Panc1 (cell line): ENCODE data around the gene HPN.

Experiments used
- CTCF ChIP-seq: fragments of 450-650 bp; IDR thresholded peaks from 2 replicates; pipeline ENCODE4 v1.5.1; 2017; ENCODE audit warnings: mild to moderate bottlenecking
- POLR2AphosphoS5 ChIP-seq: IDR thresholded peaks from 2 replicates; pipeline ENCODE4 v1.6.1; 2012; ENCODE audit warnings: mild to moderate bottlenecking, low read depth, low read length, moderate library complexity
- TCF7L2 ChIP-seq: IDR thresholded peaks from 2 replicates; pipeline ENCODE4 v1.6.1; 2011; ENCODE audit warnings: mild to moderate bottlenecking, low read depth, low read length, inconsistent platforms
- TF ChIP-seq, protein P1 (sequence below), 2 experiments: IDR thresholded peaks; 2 replicates each; pipeline ENCODE4 v1.6.1; 2011 to 2012; ENCODE audit warnings: low read depth in 2 of 2, control low read depth in 1 of 2, low read length in 1 of 2, mild to moderate bottlenecking in 1 of 2, moderate library complexity in 1 of 2; ENCODE audit not compliant: insufficient read depth in 1 of 2

GRCh38 chr19:35042954-35043604 is 1.6 kb downstream of the HPN start:
- TF ChIP-seq CTCF (no peak), TCF7L2 (no peak), POLR2AphosphoS5 (no peak)
- TF ChIP-seq, protein P1, sequence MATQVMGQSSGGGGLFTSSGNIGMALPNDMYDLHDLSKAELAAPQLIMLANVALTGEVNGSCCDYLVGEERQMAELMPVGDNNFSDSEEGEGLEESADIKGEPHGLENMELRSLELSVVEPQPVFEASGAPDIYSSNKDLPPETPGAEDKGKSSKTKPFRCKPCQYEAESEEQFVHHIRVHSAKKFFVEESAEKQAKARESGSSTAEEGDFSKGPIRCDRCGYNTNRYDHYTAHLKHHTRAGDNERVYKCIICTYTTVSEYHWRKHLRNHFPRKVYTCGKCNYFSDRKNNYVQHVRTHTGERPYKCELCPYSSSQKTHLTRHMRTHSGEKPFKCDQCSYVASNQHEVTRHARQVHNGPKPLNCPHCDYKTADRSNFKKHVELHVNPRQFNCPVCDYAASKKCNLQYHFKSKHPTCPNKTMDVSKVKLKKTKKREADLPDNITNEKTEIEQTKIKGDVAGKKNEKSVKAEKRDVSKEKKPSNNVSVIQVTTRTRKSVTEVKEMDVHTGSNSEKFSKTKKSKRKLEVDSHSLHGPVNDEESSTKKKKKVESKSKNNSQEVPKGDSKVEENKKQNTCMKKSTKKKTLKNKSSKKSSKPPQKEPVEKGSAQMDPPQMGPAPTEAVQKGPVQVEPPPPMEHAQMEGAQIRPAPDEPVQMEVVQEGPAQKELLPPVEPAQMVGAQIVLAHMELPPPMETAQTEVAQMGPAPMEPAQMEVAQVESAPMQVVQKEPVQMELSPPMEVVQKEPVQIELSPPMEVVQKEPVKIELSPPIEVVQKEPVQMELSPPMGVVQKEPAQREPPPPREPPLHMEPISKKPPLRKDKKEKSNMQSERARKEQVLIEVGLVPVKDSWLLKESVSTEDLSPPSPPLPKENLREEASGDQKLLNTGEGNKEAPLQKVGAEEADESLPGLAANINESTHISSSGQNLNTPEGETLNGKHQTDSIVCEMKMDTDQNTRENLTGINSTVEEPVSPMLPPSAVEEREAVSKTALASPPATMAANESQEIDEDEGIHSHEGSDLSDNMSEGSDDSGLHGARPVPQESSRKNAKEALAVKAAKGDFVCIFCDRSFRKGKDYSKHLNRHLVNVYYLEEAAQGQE (IDR thresholded peaks at IDR 0.05; ENCODE audit: insufficient read depth in 1 of 2, low read depth in 2 of 2, low read length in 1 of 2): no peak
